ES-I3 (cell line): ENCODE results near the gene PAQR4.

ENCODE experiments used
- H3K36me3 ChIP-seq: 2 replicates; pipeline ENCODE4 v1.6.1; 2013; ENCODE audit warnings: mild to moderate bottlenecking, low read length, control low read depth, moderate library complexity; ENCODE audit not compliant: insufficient read depth
- H3K4me1 ChIP-seq: 2 replicates; pipeline ENCODE4 v1.6.1; 2013; ENCODE audit warnings: mild to moderate bottlenecking, control low read depth, low read length; ENCODE audit not compliant: insufficient read depth
- H3K9ac ChIP-seq: 2 replicates; pipeline ENCODE4 v1.6.1; 2013; ENCODE audit warnings: low read depth, mild to moderate bottlenecking, low read length, moderate library complexity
- H3K9me3 ChIP-seq: 2 replicates; pipeline ENCODE4 v1.6.1; 2013; ENCODE audit warnings: mild to moderate bottlenecking, low read length, moderate library complexity; ENCODE audit not compliant: control insufficient read depth, insufficient read depth

The PAQR4 gene

DNA sequence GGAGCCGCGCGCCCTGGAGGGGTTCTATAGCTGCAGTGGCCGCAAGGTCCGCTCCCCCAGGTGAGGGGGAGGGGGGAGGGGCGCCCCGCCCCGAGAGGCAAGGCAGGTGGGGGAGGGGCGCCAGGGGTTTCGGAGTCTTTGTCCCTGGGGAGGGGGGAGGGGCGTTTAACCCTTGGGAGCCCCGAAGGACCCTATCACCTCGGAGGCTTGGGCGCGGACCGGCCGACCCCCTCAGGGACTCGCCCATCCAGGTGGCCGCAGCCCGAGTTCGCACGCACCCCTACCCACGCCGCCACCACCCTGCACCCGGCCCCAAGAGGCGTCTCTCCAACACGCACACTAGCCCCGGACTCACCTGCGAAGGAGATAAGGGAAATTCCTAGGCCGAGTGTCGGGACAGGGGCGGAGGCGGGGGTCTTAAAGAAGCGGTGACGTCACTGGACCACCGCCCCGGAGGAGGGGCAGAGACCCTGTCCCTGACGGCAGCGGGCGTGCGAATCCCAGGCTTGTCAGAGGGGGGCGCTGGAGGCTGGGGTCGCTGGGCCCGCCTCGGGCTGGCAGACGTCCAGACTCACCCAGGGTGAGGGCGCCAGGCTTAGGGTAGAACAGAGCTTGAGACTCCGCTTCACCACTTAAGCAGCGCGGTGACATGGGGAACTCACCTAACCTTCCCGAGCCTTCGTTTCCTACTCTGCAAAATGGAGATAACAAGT lies 48.8 kb downstream of the PAQR4 start, which contains the start of gene CLDN6:
CLDN6 (minus strand) TSS at position 390 of the 713 bp plus-strand sequence. CDS start 2,162 bp downstream, outside the sequence.
- Histone ChIP-seq H3K9me3 (no peaks in the 10 kb centered on the region), H3K36me3 (peaks cover 8% of the 10 kb centered on the region; the same call in 1 of the 2 replicates), H3K9ac (peak within 1 kb of the TSS; percentile 89), H3K4me1 (peaks cover 19% of the 10 kb centered on the region; the same call in 1 of the 2 replicates)

DNA sequence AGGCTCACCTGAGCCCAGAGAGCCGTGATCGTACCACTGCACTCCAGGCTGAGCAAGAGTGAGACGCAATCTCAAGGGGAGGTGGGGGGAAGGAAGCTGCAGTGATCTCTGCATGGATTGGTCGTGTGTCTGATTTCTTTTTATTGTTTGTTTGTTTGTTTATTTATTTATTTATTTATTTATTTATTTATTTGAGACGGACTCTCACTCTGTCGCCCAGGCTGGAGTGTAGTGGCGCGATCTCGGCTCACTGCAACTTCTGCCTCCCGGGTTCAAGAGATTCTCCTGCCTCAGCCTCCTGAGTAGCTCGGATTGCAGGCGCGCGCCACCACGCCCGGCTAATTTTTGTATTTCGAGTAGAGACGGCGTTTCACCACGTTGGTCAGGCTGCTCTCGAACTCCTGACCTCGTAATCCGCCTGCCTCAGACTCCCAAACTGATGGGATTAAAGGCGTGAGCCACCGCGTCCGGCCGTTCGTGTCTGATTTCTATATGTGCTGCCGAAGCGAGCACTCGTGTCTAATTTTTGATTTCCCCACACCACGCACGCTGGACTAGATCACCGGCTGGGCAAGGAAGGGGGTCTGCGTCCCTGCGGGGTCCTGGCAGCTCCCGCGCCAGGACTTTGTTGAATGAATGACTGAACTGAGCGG lies 50.6 kb downstream of the PAQR4 start:
- peaks cover 4% of the 10 kb centered on the region; the same call in 1 of the 2 replicates for H3K4me1 ChIP-seq
- peaks cover 8% of the 10 kb centered on the region; the same call in 1 of the 2 replicates for H3K36me3 ChIP-seq
- H3K9ac ChIP-seq: peak overlapping the region; percentile 62; the same call in 1 of the 2 replicates
- no peaks in the 10 kb centered on the region for H3K9me3 ChIP-seq

DNA sequence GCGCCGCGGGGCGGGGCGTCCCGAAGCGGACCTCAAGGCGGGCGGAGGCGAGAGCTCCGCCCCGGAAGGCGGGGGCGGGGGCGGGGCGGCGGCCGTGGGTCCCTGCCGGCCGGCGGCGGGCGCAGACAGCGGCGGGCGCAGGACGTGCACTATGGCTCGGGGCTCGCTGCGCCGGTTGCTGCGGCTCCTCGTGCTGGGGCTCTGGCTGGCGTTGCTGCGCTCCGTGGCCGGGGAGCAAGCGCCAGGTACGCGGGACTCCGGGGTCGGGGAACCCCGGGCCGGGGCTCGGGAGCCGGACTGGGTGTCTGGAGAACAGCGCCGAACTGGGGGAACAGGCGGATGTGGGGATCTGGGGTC lies 51.1 kb downstream of the PAQR4 start, which contains the start of gene TNFRSF12A:
TNFRSF12A (plus strand) TSS at position 122 of the 357 bp plus-strand sequence; CDS start at position 152, 30 bp downstream.
- Histone ChIP-seq H3K9me3 (no peaks in the 10 kb centered on the region), H3K4me1 (peaks cover 4% of the 10 kb centered on the region; the same call in 1 of the 2 replicates), H3K9ac (peak within 1 kb of the TSS; percentile 85), H3K36me3 (0 out of 2 replicates have a peak, but pooled peaks cover 5% of the 10 kb centered on the region)

DNA sequence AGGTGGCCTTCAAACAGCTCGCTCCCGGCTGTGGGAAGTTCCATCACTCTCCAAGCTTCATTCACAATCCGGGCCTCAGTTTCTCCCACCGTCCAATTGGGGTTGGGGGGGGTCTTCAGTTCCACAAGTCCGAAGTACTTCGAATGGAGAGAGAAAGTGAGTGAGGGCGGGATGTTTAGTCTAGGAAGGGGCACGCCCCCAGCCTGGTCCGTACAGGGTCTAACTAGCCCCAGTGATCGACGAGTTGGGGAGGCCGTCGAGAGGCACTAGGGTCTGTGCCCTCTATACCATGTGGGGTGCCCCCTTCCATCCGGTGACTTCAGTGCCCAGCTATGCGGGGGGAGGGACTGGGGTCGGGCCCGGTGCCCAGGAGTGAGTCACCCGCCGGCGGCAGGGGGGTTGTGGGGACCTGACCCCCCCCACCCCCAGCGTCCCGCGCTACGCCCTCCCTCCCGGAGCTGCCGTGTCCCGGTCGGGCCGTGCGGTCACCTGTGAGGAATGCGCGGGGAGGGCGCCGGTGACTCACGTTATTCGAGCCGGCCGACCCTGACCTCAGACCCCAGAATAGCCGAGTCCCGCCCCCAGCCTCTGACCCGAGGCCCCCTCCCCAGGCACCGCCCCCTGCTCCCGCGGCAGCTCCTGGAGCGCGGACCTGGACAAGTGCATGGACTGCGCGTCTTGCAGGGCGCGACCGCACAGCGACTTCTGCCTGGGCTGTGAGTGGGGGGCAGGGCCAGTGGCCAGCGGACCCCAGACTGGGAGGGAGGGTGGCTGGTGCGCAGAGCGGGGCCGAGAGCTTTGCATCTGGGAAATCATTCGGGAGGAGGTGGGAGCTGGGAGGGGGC lies 51.7 kb downstream of the PAQR4 start:
- Histone ChIP-seq H3K9ac (peak overlapping the region; percentile 85), H3K36me3 (0 out of 2 replicates have a peak, but pooled peaks cover 5% of the 10 kb centered on the region), H3K9me3 (no peaks in the 10 kb centered on the region), H3K4me1 (peaks cover 4% of the 10 kb centered on the region; the same call in 1 of the 2 replicates)

DNA sequence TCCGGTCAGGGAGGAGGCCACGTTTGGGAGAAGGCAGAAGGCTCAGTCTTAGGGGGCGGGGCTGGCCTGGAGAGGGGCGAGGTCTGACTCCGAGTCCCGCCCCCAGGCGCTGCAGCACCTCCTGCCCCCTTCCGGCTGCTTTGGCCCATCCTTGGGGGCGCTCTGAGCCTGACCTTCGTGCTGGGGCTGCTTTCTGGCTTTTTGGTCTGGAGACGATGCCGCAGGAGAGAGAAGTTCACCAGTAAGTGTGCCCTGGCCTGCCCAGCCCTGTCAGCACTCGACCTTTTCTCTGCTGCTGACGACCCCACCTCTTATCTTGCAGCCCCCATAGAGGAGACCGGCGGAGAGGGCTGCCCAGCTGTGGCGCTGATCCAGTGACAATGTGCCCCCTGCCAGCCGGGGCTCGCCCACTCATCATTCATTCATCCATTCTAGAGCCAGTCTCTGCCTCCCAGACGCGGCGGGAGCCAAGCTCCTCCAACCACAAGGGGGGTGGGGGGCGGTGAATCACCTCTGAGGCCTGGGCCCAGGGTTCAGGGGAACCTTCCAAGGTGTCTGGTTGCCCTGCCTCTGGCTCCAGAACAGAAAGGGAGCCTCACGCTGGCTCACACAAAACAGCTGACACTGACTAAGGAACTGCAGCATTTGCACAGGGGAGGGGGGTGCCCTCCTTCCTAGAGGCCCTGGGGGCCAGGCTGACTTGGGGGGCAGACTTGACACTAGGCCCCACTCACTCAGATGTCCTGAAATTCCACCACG lies 52.5 kb downstream of the PAQR4 start:
- peak overlapping the region; percentile 85 for H3K9ac ChIP-seq
- H3K9me3 ChIP-seq: no peaks in the 10 kb centered on the region
- H3K4me1 ChIP-seq: peaks cover 4% of the 10 kb centered on the region; the same call in 1 of the 2 replicates
- H3K36me3 ChIP-seq: 0 out of 2 replicates have a peak, but pooled peaks cover 5% of the 10 kb centered on the region

DNA sequence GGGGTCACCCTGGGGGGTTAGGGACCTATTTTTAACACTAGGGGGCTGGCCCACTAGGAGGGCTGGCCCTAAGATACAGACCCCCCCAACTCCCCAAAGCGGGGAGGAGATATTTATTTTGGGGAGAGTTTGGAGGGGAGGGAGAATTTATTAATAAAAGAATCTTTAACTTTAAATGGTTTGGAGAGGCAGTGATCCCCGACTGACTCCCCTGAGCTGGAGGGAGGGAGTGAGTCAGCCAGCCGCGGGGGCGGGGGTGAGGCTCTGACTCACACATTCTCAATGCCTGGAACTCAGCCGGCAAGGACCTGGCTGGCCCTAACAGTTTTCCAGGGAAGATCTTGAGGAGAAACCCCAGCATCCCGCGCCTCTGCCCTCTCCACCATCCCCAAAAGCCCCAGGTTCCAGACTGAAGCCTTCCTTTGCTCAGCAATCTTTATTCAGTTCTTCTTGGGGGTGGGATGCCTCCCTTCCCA lies 53.1 kb downstream of the PAQR4 start:
- Histone ChIP-seq H3K36me3 (0 out of 2 replicates have a peak, but pooled peaks cover 5% of the 10 kb centered on the region), H3K9ac (peak overlapping the region; percentile 85), H3K4me1 (peaks cover 4% of the 10 kb centered on the region; the same call in 1 of the 2 replicates), H3K9me3 (no peaks in the 10 kb centered on the region)

DNA sequence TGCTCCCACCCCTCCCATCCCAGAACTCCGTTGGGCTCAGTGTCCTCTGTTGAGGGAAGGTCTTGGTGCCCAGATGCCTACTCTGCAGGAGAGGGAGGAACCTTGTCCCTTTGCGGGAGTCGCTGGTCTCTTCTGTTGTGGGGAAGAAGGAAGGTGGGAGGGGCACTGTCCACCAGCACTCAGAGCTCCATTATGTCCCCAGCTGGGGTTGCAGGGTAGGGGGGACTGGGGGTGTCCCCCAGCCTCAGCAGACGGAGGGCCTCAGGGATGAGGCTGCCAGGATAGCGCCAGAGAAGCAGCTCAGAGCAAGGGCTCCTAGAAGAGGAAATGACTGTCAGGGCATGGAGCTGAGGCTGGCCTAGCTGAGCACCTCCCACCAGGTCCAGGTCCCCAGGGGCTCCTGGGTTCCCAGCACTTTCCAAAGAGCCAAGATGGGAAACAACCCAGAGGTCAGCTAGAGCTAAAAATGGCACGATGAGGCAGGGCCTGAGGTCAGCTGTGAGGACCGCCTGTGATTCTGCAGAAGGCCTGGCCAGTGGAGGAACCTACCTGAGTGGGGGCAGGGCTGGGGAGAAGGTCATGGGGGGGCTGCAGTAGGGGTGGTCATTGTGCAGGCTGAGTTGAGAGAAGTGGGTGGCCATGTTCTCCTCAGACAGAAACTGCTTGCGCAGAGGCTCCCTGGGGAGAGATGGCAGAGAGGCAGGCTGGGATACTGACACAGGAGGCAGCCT lies 53.7 kb downstream of the PAQR4 start:
- H3K4me1 ChIP-seq: peaks cover 4% of the 10 kb centered on the region; the same call in 1 of the 2 replicates
- no peaks in the 10 kb centered on the region for H3K9me3 ChIP-seq
- peak overlapping the region; percentile 84 for H3K9ac ChIP-seq
- H3K36me3 ChIP-seq: 0 out of 2 replicates have a peak, but pooled peaks cover 5% of the 10 kb centered on the region
